ENCODE data around the gene RBMS1.

Gene RBMS1

DNA sequence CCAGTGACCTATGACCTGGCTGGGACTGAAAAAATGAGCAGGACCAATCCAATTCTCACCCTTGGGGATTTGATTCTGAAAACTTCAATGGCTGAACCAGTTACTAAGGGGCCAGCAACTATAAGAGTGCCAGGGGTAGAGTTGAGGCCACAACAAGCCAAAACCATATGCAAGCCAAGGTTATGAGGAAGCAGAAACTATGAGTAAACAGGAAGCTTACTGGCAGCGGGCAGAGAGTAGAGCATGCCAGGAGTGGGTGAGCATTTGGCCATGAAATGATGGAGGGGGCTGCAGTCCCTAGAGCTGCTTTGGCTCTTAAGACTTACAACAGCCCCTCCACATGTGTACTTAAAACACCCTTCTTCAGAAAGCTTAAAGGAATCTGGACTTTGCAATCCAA is 82.4 kb downstream of the RBMS1 start:
- DNase-seq (ENCODE audit: low read depth in 2 of 2) = peak in 1 of 2 donors; percentile 10

DNA sequence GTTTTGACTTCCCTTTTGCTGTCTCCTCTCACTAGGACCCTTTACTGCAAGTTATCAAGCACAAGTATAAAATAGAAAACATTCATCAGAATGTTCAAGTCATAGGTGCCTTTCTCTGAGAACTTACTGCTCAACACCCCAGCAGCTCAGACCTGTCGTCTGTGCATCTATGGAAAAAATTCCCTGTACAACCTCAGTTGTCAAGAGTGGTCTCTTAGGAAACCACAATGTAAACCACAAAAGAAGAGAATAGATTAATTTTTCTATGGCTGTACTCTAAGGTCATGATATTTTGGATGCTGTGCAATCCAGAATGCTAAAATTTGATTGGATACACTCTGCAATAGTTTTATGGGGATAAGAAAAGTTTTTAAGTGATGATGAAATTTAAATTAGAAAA is 84.1 kb downstream of the RBMS1 start:
- no peak for DNase-seq (ENCODE audit: low read depth in 2 of 2)

DNA sequence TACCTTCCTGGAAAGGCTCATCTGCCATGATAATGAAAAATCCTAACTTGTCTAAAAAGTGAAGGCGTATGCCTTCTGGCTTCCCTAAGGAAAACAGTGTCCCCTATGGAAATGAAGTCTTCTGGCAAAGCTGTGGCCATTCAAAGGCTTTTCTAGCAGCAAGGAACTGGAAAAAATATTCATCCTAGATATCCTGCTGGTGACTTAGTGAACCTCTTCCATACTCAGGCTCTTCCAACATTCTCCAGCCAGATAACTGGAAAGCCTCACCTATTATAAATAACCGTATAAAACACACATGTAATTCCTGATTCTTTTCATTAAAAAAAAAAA is 84.7 kb downstream of the RBMS1 start:
- DNase-seq (ENCODE audit: low read depth in 2 of 2) = no peak

DNA sequence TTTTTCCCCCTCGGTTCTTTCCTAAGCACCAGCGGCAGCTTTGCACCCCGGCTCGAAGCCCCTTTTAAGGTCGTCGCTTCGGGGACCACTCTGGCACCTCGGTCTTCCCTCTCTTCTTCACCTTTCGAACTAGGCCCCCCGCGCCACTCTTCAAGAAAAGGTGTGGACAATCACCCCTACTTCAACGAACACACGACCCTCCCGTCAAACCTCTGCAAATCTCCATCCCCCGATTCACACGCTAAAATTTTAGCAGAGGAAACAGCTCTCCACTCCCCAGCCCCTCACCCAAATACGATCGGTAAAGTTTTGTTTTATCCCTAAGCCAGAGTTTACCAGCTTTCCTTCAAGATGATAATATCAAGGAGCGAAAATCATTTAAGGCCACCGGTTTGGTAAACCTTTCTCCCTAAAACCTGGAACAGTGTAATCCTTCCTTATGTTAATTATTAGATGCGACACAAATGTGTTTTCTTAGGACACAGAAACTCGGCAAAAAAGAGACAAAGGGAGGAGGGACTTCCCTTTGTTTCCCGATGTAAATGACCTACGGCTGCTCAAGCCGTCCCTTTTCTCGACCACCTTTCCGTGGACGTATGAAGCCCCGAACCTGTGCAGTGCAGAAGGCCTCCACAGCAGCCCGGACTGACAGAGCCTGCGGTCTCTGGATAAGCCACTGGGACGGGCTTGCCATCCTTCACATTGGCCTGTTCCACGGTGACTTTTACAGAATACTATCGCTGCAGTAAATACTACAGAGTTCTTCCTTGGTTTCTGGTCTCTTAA is 85.2 kb downstream of the RBMS1 start:
- no peak for DNase-seq (ENCODE audit: low read depth in 2 of 2)

DNA sequence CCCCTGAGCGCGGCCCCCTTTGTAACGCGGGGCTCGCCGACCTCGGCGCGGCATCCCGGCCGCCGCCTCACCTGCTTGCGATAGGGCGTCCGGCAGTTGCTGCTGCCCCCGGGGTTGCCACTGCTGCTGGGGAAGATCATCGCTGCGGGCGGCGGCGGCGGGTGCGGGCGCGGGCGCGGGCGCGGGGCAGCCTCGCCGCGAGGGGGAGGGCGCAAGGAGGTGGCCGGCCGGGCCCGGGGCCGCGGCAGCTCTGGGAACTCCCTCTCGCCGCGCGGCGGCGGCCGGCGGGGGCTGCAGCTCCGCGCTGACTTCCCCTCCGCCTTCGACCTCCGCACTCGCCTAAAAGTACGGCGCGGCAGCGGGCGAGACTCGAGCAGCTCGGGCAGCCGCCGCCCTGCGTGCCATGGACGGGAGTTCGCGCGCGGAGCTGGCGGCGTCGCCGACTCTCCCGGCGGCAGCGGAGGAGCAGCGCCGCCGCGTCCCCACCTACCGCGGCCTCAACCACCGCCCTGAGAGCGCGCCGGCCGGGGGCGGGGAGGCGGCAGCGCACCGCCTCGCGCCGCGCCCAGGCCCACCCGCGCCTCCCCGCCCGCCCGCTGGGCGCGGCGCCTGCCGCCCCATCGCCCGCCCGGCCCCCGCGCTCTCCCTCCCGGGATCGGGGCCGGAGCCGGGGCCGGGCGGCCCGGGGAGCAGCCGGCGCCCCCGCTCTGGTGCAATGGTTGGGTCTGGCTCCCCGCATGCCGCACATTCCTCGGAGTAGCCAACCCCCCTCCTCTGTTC is 86.0 kb downstream of the RBMS1 start:
- peak in 1 of 2 donors; percentile 61 for DNase-seq (ENCODE audit: low read depth in 2 of 2)

DNA sequence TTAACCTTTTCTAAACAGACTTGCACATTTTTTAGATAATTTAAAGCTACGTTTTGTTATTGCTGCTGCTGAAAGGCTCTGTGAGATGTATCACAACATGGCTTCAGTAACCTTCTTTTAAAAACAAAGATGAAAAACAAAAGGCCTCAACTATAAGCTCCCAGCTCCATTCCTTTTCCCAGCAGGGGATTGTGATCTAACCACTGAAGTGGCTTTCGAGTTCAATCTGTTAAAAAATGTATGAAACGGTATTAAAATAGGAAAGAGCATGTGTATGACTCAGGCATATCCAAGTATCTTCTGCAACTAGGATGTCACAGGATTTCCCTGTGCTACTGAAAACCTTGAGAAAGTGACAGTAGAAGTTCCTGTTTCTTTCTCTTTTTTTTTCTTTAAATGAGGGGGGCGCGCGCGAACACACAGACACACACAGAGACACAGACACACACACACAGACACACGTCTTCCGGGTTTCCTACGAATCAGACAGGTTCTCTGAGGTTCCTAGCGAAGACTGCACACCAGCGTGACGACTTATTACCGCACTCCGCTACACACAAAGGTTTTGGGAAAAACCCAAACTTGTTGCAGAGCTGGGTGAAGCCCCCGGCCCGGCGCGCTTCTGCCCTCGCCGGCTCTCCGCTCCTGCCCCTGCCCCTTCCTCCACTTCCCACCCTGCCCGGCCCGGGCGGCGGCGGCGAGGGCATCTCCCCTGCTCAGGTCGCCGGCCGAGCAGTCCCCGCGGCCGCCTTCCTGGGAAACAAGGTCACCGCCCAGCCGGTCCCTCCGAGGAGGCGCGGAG is 86.8 kb downstream of the RBMS1 start:
- DNase-seq (ENCODE audit: low read depth in 2 of 2) = peak; percentile 68 to 73

DNA sequence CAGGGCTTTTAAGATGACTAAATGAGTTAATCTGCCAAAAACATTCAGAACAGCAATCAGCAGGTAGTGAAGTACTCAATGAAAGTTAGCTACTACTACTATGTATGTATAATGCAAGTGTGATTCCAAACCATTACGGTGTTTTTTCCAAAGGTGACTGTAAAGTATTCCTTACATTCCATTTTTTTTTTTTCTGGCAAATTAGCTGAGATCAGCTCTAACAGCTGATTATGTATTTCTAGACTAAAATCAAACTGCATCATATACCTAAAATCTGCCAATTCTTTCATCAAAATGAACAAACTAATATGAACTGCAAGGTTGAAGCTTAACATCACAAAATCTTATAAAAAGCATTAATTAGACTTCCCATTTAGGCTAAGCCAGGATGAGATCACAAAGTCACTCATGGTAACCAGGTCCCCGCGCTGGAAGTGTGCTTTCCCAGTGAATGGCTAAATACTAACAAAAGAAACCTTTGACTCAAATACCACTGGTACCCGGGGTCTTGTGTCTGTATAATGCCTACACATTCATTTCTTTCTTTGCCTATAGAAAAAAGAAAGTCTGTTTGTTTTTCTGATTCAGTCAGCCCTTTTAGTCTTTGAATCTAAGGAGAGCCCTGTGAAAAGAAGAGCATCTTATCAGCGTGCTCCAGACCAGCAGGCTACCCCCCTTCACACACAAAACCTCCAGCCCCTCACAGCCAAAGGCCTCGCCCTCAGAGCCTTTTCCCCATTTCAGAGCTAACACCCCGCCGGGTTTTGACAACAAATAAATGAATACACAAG is 88.3 kb downstream of the RBMS1 start:
- DNase-seq (ENCODE audit: low read depth in 2 of 2) = no peak

DNA sequence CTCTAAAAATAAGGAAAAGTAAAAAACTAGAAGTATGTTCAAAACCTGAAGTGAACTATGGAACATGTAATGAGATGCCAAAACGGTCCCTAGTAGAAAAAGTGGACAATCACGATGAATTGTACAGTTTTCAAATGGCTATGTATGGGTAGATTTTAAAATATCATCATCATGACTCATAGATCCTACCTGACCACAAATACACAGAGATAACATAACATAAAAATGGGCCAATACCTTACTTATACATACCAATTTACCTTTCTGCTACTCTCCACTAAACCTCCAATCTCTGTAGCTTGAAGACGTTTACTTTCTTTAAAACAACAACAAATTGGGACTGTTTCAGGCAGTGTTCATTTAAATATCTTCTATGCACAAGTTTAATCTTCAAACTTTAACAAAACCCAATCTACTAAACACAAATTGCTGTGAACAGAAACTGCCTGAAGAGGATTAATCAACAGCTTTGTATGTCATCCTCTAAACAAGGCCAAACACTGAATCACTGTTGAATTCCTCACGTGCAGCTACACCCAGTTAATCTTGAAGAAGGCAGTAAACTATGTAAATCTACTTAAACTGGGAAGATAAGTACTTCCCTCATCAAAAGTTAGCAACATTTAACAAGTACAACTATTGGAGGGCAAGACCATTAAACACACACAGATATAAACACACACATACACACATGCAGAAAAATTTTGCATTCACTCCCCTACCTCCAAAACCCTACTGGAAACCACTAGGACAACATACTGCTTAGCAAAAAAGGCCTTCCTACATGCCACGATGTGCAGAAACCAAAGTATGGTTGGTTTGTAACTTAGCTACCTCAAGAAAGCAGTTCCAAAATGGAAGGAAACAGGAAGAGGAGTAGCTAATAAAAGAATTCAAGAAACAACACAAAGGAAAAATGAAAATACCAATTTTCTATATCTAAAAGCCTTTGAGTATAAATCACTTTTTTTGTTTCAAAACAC is 90.3 kb downstream of the RBMS1 start:
- DNase-seq (ENCODE audit: low read depth in 2 of 2) = no peak

DNA sequence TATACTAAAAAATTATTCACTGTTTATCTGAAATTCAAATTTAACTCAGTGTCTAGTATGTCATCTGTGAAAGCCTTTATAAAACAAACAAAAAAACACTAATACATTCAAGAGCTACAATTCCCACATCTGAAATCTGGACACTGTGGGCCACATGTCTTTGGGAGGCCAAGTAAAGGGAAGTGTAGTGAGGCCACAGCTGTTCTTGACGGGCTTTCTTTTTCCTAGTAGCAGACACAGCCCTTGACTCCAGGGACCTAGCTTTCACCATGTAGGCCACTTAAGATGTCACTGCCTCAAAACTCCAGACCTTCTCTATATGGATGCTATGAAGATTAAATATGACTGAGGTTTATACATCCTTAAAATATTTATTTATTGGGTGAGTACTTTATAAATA is 91.1 kb downstream of the RBMS1 start:
- DNase-seq (ENCODE audit: low read depth in 2 of 2) = no peak

DNA sequence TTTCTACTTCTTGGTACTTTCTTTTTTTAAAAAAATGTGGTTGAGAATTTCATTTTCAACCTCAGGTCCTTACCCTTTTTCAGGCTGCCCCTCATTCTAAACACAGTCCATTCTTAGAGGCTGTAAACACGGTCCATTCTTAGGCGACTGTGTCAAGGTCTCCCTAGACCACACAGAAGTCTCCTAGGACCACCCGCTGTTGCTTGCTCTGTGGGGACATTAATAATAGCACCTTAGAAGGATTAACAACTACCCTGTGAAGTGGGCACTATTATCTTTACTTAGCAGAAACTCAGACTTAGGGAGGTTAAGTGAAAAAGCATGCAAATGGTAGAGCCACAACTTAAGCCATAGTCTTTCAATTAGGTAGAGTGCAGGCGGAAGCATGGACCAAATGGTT is 91.7 kb downstream of the RBMS1 start:
- DNase-seq (ENCODE audit: low read depth in 2 of 2) = no peak

DNA sequence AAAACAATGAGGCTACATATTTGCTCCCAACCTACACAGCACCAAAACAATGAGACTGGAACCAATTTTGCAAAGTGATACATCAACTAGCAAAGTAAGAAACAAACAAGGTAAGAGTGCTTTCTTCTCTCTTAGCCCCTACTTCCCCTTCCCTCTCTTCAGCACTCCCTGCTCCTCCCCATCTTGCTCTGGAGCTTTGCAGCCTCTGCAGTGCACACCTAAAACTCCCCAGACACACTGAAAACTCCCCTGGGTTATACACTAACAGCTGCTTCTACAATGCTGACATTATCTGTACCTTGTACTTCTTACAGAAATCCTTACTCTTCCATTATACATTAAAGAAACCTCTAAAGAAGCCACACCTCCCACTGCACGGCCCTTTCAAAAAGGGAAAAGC is 93.7 kb downstream of the RBMS1 start:
- no peak for DNase-seq (ENCODE audit: low read depth in 2 of 2)

DNA sequence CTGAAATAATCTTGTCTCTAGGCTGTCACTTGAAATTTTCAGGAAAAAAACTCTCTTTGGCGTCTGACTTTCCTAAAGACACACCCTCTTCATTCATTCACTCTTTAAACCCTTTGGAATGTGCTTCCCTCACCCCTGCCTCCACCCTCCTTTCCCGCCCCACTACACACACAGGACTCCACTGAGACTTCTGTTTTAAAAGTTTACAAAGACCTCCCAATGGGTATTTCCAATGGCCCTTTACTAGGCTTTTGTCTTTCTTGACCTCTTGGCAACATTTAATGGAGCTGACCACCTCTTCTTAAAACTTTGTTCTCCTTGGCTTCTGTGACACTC is 96.1 kb downstream of the RBMS1 start:
- no peak for DNase-seq (ENCODE audit: low read depth in 2 of 2)

DNA sequence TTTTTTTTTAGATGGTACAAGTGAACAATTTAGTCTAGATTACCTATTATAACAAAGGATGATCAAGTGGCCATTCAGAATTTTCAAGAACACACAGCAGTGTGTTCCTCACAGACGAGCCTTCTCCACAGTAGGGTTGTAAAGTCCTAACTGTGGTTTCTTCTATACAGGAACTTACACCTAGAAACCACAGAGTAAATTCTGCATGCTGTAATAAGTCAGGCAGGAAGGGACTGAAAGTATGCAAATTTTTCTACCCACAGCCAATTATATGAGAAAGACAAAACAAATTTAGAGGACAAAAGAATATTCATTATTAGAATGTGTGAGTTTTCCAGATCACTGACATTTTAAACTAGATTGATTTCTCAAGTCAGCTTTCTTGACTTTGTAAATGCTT is 99.5 kb downstream of the RBMS1 start:
- no peak for DNase-seq (ENCODE audit: low read depth in 2 of 2)

DNA sequence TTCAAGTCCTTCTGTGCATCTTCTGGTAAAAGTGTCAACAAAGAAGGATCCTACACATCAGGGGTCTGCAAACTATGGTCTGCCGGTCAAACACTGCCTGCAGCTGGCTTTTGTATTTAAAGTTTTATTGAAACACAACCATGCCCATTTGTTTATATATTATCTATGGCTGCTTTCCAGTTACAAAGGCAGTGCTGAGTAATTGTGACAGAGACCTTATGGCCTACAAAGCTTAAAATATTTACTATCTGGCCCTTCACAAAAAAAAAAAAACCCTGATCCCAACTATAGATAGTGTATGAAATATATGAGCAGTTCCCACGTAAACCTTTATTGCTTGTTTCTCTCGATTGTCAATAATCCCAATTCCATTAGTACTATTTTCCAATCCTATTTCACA is 101.4 kb downstream of the RBMS1 start:
- no peak for DNase-seq (ENCODE audit: low read depth in 2 of 2)

DNA sequence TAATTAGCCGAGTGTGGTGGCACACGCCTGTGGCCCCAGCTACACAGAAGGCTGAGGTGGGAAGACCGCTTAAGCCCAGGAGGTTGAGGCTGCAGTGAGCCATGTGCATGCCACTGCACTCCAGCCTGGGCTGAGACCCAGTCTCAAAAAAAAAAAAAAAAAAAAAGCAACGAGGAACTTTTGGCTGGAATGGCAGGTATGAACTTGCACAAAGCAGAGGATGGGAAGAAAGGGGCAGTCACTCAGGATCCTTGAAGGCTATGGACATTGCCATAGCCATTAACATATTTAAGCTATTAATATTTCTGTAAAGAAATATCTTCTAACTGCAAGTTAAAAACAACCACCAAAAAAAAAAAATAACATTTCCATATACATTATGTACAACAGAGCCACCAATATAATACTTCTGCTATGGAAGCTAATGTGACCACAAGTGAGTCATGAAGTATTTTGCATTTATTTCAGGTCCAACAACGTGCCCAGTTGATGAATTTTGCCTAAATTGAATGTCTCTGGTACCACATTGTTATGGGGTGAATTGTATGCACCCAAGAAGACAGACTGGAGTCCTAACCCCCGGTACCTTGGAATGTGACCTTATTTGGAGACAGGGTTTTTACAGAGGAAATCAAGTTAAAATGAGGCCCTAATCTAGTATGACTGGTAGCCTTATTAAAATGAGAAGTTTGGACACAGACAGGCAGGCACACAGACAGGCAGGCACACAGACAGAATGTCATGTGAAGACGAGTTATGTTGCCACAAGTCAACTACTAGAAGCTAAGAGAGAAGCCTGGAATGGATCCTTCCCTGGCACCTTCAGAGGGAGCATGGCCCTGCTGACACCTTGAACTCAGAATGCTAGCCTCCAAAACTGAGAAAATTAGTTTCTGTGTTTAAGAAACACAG is 102.8 kb downstream of the RBMS1 start:
- no peak for DNase-seq (ENCODE audit: low read depth in 2 of 2)

DNA sequence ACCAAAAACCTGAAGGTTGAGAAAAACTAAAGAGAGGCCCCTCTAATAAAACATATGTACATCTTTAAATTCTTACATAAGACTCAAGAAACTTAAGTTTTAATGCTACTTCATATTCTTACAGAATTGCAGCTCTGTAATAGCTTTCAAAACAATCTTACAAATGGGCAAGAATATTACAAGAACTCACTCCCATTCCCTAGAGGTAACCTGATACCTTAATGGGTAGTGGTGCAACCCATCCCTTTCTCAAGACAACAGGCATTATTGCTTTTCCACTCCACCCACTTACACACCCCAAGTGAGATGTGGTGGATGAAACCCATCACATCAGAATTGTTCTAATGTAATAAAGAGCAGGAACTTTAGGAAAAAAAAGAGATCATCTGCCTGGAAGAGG is 103.7 kb downstream of the RBMS1 start:
- DNase-seq (ENCODE audit: low read depth in 2 of 2) = no peak

DNA sequence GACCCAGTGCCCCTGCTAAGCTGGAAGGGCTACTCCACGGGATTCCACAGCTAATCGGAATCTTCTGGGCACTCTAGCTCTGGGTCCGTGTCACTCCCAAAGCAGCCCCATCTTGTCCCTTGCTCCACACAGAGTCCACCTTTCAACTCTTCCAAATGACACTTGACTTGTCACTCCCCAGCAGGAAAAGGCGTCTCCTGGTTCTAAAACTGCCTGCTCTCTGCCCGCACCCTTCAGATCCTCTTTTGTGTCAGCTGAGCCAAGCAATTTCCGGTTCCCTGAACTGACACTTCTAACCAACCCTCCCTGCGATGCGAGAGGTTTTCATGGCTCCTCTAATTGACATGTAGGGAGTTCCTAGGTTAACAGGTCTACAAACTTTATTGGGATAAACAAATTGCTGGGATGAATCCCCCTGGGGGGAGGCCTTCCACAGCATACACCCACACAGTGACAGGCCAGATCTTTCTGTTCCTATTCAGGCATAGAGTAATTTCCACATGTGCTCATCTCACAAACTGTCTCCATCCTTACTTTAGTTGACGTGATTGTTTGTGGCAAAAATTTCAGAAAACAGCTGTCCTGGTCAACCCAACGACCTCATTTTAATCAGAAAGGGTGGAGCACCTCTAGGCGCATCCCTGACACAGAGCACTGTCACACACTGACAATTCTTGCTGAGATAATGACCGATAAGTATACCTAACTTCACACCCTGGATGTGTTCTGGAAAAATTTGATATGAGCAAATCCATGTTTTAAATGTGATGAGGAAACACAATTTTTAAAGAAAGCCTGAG is 104.9 kb downstream of the RBMS1 start:
- DNase-seq (ENCODE audit: low read depth in 2 of 2) = peak in 1 of 2 donors; percentile 11

DNA sequence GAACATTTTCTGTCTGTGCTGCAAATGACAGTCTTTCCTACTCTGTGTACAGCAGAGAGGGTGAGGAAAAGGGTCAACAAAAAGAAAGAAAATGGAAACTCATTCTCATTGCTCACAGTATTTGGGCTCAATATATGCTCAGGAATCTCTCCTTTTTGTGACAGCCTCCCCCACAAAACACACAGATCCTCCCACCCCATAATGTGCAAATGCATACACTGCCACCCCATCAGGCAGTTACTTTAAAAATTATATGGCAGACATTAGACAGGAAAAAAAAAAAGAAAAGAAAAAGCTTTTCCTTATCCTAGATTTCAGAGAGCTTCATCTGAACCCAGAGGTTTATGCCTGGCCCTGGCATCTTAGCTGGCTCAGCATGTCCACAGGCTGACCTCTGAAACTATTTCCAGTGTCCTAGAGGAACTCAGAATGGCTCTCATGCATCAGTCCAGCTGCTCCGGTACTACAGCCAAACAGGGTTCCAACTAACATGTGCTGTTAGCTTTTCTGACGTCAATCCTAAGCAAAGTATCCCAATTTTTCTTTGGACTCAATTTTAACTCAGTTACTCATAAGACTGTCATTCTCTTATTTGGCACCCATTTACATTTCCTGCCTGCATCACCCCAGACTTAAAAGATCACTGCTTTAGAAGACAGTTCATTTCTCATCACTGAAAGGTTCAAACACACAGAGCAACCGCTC is 105.9 kb downstream of the RBMS1 start:
- no peak for DNase-seq (ENCODE audit: low read depth in 2 of 2)
